ENCODE results near the gene ACTL8.

The ACTL8 gene

DNA sequence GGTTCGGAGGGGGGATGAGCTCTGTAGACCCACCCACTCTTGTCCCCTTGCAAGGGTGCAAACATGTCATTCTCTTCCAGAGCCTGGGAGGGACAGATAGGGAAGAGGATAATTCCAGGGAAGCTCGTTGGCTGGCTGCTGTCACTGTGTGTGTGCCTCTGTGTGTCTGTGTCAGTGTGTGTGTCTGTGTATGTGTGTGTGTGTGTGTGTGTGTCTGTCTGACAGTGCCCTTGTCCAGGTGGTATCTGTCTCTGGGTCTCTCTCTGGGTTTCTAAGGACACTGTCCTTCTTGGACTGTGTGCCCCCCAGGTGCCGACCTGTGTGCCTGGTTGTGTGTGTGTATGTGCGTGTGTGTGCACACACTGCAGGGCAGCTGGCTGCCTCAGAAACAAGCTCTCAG, 90.5 kb downstream of the ACTL8 start:
- no peak for DNase-seq (ENCODE audit: low read depth)

GRCh38 chr1:17846341-17846740, 91.2 kb downstream of the ACTL8 start:
- no peak for DNase-seq (ENCODE audit: low read depth)

DNA sequence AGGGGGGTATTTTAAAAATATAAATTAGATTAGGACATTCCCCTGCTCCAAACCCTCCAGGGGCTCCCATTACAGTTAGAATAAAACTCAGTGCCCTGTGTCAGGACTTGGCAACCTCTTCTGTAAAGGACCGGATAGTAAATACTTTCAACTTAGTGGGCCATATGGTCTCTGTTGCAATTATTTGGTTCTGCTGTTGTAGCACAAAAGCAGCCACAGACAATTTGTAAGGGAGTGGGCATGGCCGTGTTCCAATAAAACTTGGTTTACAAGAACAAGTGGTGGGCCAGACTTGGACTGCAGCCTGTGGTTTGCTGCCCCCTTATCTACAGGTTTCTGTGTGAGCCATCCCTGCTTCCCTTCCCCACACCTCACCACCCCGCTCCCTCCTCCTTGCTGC, 92.0 kb downstream of the ACTL8 start:
- no peak for DNase-seq (ENCODE audit: low read depth)

DNA sequence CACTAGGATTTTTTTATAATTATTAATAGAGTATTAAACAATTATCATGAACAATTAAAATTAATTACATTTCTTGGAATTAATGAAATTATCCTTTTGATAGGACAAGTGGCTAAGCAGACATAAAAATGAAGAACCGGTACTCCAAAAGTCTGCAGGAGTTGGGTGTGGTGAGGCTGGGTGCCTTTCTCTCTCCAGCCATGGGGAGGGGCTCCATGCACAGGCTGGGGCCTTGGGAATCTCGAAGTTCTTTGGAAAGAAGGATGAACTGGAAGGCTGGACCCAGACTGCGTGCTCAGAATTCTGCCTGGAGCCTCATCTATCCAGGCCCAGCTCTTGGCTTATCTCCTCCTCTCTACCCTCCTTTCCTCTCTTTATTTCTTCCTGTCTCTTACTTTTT, 94.1 kb downstream of the ACTL8 start:
- DNase-seq (ENCODE audit: low read depth), result no peak

GRCh38 chr1:17851056-17851455, 95.9 kb downstream of the ACTL8 start:
- no peak for DNase-seq (ENCODE audit: low read depth)

DNA sequence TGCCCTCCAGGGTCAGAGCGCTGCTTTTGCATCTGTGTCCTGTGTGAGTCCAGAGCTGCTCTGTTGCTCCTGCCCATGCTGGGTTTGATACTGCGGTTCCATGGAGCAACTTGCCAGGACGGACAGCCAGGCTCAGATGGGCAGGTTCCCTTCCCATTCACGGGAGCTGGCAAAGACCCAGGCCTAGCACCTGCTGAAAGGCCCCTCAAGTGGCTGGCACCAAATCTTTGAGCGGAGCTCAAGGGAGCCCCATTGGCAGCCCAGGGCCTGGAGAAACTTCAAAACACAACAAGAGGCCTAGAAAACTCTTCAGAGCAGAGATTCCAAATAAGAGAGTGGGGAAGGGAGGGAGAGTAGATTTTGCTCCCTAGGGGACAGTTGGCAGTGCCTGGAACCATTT, 97.2 kb downstream of the ACTL8 start:
- no peak for DNase-seq (ENCODE audit: low read depth)

- no peak for DNase-seq (ENCODE audit: low read depth)
Observed at GRCh38 chr1:17853241-17853935, 98.3 kb downstream of the ACTL8 start.

DNA sequence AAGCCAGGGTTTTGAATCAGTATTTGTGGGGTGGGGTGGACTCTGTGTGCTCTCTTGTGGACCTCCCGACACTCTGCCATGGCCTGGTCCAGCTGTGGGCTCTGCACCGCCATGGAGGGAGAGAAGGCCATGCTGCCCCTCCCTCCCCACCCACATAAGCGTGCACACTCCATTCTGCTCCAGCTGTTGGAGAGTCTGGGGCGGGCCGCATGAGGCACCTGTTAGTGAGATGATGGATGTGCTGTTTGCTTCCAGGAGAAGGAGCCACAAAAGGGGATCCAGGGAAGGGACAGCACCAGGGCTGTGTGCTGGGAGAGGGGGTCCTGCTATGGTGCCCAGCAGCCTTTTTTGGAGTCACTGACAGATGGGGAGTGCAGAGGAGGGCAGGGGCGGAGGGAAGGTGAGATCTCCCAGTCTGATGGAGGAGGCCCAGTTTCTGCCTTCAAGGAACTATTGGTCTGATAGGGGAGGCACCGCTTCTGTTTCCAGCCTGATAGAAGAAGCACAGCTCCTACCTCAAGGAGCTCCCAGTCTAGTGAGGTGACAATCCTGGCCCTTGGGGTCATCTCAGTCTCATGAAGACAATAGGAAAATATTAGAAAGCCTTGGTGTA, 101.5 kb downstream of the ACTL8 start:
- DNase-seq (ENCODE audit: low read depth), result no peak

- no peak for DNase-seq (ENCODE audit: low read depth)
Observed at GRCh38 chr1:17857109-17857499, 102.0 kb downstream of the ACTL8 start.

DNA sequence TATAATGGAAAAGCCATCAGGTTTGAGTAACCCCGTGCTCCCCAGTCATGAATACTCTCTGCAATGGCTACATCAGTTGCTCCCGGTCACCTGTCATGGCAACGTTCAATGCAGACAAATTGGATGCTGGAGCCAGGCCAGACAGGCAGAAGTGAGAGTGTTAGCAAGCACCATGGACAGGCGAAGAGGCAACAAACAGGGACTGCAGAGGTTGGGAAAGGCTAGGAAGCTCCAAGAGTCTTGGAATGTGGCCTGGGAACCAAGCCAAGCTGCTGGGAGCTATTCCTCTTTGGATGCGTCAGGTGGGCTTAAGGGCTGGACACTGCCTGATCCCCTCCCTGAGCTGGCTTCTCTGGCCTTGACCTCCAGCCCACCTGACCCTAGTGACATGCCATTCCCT, 102.9 kb downstream of the ACTL8 start:
- no peak for DNase-seq (ENCODE audit: low read depth)

- no peak for DNase-seq (ENCODE audit: low read depth)
Observed at GRCh38 chr1:17860812-17861211, 105.7 kb downstream of the ACTL8 start.

- no peak for DNase-seq (ENCODE audit: low read depth)
Observed at GRCh38 chr1:17861685-17862084, 106.6 kb downstream of the ACTL8 start.

DNA sequence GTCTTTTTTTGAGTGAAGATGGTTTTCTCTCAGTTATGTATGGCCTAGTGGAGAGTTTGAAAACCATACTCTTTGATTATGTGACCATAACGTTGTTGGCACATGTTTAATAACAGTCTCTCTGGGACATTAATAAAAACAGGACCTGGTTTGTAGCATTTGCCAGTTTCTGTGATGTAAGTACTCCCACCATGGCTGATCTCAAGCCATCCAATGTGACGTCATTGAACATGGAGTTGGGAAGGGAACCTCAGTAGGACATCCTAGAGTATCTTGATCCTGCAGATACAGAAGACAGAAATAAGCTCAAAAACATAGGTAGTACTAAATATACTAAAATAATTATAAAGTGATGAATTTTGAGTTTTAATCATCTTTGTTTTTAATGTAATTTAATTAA, 107.0 kb downstream of the ACTL8 start:
- no peak for DNase-seq (ENCODE audit: low read depth)

DNA sequence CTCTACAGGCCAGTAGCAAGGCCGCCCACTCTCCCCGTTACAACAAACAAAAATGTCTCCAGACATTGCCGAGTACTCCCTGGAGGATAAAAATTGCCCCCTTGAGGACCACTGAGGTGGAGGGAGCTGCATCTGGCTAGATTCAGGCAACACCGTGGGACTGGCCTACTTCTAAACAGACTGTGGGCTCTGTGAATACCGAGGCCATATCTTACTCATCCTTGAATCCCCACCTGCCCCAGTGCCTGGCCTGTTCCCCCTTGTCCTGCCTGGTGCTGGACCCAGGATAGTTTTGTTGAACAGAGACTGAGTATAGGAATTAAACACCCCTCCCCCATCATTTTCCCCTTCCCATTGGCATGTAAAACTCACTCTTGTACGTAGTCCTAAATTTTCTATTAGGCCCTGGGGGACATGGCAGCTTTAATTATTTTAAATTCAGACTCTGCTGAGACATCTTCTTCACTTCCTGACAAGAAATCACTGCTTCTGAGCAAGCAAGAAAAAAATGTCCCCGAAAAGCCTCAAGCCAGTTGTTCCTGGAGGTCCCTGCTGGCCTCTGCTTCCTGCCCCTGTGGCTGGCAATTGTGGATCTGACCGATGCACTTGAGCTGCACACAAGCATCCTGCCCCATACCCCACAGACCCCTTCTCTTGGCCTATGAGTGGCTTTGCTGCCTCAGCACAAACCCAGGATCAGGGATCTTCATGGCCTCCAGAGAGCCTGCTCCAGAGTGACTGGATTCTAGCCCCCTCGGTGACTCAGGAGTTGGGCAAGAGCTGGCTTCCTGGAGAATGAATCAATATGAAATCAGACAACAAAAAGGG, 111.0 kb downstream of the ACTL8 start:
- no peak for DNase-seq (ENCODE audit: low read depth)

DNA sequence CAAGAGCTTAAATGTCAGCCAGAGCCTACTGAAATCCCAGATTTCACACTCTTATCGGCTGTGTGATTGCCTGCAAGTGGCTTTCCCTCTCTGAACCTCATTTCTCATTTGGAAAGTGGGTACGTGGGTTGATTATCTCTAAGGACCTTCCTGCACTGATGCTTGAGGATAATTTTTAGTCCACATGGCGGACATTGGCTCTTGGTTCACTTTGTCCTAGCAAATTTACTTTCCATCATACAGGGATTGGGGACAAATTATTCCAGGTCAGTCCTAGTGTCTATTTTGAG, 111.6 kb downstream of the ACTL8 start:
- DNase-seq (ENCODE audit: low read depth), result no peak

DNA sequence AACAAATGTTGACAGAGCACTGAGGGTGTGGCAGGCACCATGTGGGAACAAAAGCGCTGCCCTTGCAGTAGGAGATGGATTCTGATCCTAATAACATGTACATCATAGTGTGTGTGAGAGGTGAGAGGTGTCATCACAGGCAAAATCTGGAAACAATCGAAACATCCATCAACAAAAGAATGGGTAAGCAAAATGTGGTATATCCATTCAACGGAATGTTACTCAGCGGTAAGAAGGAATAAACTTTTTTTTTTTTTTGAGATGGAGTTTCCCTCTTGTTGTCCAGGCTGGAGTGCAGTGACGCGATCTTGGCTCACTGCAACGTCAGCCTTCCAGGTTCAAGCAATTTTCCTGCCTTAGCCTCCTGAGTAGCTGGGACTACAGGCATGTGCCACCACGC, 112.3 kb downstream of the ACTL8 start:
- no peak for DNase-seq (ENCODE audit: low read depth)

DNA sequence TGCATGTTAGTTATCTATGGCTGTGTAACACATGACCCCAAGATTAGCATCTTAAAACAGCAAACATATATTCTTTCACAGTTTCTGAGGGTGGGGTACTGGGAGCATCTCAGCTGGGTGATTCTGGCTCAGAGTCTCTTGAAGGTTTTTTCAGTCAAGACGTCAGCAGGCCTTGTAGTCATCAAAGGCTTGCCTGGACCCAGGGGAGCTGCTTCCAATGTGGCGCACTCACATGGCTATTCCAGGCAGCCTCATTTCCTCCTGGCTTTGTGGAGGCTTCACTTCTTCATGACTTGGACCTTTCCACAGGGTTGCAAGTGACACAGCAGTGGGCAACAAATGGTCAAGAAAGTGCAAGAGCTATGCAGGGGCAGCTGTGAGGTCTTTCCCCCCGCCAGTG, 114.7 kb downstream of the ACTL8 start:
- DNase-seq (ENCODE audit: low read depth), result no peak

DNA sequence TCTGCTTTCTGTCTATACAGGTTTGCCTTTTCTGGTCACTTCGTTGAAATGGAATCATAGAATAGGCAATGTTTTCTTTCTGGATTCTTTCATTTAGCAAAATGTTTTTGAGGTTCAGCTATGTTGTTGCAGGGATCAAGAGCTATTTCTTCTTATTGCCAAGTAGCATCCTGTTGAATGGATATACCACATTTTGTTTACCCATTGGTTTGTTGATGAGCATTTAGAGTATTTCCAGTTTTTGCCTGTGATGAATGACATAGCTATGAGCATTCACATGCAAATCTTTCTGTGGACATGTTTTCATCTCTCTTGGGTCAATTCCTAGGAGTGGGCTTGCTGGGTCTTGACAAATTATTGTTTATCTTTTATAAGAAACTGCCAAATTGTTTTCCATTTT, 115.5 kb downstream of the ACTL8 start:
- no peak for DNase-seq (ENCODE audit: low read depth)

DNA sequence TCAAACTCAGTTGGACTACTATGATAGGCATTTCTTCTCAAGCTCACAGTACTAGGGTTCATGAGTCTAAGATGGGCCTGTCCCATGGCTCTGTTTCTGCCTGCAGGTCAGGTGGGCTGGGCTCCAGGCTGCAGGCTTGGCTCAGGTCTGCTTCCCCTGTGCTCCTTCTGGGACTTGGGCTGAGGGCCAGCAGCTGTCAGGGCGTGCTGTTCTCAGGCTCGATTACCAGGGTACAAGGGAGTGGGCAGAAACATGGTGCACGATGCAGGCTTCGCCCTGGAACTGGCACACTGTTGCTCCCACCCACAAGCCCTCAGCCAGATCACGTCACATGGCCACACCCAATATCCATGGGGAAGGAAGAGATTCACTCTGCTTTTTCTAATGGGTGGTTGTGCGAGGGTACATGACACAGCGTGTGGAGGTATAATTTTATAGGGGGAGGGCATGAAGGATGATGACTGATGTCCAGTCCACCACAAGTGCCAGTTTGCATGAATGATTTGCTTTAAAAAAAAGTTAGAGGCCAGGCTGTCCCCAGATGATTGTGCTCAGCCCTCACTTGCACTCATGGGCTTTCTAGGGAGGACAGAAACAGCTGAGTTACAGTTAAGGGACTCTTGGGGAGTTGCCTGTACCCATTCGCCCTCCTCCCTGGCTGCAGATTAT, 118.0 kb downstream of the ACTL8 start:
- DNase-seq (ENCODE audit: low read depth), result no peak

- DNase-seq (ENCODE audit: low read depth), result no peak
Observed at GRCh38 chr1:17874231-17874630, 119.1 kb downstream of the ACTL8 start.

DNA sequence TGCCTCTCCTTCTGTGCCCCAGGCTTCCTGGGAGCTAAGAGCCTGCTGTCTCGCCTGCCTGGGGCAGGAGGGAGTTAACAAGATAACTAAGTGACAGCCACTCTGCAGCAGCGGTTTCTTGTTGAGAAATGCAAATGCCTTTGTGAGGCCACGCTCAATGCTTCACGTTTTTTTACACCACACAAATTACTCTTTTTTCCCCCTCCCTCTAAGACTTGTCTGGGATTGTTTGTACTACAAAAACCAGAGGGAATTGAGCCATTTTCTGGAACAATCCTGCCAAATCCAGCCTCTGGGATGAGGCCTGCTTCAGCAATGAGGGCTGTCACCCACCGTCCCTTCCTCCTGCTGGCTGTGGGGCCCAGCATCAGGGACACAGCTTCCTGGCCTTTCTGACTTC, 119.6 kb downstream of the ACTL8 start:
- DNase-seq (ENCODE audit: low read depth), result no peak

DNA sequence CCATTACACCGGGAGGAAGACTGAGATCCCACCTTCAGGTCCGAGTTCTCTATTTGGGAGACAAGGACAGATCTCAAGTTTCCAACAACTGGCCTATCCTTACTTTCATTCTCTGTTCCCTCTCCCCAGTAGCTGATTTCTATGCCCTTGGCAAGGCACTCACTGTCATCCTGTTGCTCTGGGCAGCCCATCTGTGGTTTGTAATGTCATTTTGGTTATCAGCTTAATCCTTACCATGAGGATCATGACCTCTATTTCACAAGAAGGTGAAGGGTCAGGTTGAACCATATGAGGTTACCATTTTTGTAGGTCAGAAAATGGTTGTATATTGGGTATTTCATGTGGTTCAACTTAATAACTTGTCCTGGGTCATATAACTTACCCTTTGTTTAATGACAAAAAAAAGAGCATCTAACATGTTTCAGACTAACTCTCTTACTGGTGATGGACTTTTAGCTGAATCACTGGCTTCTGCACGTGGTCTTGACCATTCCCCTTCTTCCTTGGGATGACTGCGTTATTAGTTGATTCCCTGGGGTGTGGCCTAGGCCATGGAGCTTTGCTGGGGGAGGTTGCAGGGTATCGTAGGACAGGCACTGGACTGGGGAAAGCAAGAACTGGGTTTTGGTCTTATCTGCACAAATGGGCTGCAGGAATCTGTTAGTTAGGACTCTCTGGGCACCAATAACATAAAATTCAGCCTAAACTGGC, 120.2 kb downstream of the ACTL8 start:
- DNase-seq (ENCODE audit: low read depth), result no peak

Measured in T follicular helper cell (primary cell).